GM18907 (cell line): ENCODE data around the gene SLC38A5.
"Not testable (repeated sequence)": the region's sequence is repeated elsewhere in the genome, so short reads cannot be mapped to it uniquely, and the experiment has no call there.

Experiments used
- ATAC-seq: cut with Tn5 transposase; IDR thresholded peaks from one replicate; pipeline ENCODE4 v1.9.1; 2021; ENCODE audit warnings: mild to moderate bottlenecking, moderate library complexity; ENCODE audit not compliant: unreplicated experiment

The SLC38A5 gene

GRCh38 chrX:48470833-48471118 lies 716 bp upstream of the SLC38A5 start:
- ATAC-seq, result no peak

DNA sequence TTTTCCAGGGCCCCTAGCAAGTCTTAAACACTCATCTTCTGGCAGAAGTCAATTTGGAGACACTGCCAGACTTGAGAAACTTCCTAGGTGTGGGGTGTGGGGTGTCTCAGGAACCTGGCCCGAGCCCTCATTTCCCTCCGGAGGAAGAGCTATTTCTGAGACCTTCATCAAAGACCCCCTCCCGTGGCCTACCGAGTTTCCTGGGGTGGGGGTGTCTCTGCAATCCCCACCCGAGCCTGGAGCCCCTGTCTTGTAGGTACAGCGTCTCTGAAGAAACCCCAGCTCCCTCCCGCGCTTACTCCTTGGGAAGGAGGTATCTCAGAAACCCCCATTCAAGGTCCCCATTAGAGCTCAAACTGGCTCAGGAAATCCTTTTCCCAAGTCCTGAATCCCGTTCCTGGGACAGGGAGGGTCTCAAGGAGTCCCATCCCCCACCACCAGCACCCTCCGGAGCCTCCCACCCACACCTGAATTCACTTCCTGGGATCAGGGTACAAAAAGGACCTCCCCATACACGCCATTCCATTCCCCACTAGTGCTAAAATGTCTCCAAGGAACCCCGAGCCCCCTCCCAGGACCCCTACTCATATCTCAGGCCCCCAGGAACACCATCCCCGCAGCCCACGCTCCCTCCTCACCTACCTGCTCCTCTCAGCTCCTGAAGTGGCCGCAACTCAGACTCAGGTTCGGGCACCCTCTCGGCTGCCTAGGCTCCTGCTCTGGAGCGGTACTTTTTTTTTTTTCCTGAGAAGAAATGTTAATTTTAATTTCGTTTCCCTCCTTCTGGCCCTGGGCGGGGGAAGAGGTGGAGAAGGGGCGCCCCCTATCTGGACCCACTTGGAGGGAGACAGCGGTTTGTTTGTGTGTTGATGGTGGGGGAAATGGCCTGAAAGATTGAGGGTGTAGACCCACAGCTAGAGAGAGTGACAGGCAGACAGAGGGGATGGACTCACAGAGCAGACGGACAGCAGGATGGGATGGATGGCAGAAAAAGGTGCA lies 1.1 kb downstream of the SLC38A5 start:
- ATAC-seq, result peak; percentile 41

- no peak for ATAC-seq
Measured at GRCh38 chrX:48468247-48468671, 1.8 kb downstream of the SLC38A5 start.

DNA sequence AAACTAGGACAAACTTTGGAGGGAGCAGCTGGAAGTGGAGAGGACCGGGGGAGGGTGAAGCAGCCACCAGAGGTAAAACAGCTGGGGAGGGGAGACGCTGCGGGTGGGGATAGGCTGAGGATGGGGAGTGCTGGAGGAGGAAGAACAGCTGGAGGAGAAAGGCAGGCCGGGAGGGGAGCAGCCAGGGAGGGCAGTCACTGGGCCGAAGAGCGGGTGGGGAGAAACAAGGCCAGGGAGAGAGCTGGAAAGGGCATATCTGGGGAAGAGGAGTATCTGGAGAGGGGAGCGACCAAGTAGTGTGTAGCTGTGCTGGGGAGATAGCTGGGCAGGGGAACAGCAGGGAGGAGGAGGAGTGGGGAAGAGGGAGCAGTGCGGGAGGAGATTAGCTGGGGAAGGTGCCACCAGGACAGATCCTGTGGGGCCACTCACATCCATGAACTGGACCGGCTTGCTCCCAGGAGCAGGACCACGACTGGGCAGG lies 2.7 kb downstream of the SLC38A5 start:
- no peak for ATAC-seq

- ATAC-seq, result no peak
Measured at GRCh38 chrX:48466696-48467095, 3.4 kb downstream of the SLC38A5 start.

DNA sequence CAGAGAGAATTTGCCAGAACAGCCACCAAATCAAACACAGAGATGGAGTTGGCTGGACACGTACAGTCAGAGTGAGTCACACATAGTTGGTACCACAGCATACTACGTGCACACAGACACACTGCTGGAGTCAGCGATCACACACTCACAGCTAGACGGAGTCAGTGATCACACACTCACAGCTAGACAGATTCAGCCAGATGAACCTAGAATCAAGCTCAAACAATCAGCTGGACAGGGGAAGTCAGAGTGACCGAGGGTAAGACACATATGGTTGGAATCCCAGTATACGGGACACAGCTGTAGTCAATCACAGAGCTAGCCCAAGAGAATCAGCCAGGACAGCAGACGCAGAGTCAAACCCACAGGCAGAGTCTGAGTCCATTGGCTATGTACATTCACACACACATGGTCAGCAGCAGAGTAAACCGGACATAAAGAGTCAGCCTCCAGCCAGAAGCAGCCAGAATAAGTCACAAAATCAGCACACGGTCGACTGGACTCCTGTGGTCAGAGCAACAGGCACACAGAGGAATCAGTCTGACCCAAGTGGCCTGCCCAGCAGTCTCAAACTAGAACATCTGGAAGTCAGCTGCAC lies 4.6 kb downstream of the SLC38A5 start:
- ATAC-seq, result no peak

DNA sequence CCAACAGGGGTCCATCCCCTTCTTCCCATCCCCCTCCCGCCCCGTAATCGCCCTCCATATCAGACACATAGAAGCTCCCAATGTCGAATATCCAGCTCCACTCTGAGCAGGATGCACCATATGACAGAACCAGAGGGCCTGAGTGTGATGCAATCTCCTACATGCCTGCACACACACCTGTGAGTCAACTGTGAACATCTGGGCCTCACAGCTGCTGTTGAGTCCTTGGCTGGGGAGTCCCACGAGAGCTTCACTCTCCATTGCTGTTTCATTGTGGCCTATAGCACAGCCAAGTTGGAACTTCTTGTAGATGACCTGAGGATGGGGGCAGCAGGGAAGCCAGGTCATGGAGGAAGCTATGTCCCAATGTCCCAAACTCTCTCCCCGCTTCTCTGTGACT lies 8.2 kb downstream of the SLC38A5 start:
- no peak for ATAC-seq

GRCh38 chrX:48460606-48461005 lies 9.5 kb downstream of the SLC38A5 start:
- no peak for ATAC-seq

GRCh38 chrX:48460031-48460430 lies 10.0 kb downstream of the SLC38A5 start:
- no peak for ATAC-seq

GRCh38 chrX:48459483-48459882 lies 10.6 kb downstream of the SLC38A5 start:
- ATAC-seq, result no peak

GRCh38 chrX:48458711-48459110 lies 11.3 kb downstream of the SLC38A5 start:
- ATAC-seq, result no peak

GRCh38 chrX:48456628-48457331 lies 13.3 kb downstream of the SLC38A5 start:
- ATAC-seq, result no peak

DNA sequence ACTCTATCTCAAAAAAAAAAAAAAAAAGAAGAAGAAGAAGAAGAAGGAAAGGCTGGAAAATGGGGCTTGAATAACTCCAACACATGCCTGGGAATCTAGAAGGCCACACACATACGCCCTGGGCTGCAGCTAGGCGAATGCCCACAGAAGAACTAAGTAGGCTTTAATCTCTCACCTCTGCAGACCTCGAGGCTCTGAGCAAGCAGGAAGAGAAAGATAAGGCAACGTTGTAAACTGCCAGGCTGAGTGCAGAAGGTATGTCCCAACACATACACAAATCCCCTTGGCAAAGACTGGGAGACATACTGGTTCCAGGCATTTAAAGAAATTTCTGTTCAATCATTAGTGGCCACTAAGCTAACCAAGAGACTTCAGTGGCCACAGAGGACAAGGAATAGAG lies 18.4 kb downstream of the SLC38A5 start:
- no peak for ATAC-seq

GRCh38 chrX:48450076-48450475 lies 20.0 kb downstream of the SLC38A5 start:
- no peak for ATAC-seq

GRCh38 chrX:48447201-48447600 lies 22.9 kb downstream of the SLC38A5 start:
- not testable (repeated sequence) for ATAC-seq

GRCh38 chrX:48433713-48434112 lies 36.3 kb downstream of the SLC38A5 start:
- not testable (repeated sequence) for ATAC-seq

GRCh38 chrX:48430166-48430565 lies 39.9 kb downstream of the SLC38A5 start:
- ATAC-seq, result not testable (repeated sequence)

DNA sequence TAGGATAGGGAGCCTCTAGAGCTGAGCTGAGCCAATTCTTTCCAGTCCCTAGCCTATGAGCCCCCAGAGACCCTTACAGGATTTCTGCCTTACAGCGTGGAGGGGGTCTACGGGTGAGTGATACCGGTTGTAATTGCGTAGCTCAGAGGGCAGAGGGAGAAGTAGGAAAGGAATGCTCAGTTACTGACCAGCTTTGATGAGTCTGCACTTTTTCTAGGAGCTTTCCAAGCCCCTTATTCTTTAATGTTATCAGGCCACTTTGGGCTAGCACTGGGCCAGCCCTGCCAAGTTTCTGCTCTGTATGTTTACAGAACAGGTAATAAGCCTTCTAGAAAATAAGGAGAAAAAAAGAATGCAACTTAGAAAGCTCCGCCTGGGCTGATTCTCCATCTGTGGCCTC lies 40.5 kb downstream of the SLC38A5 start:
- ATAC-seq, result not testable (repeated sequence)

DNA sequence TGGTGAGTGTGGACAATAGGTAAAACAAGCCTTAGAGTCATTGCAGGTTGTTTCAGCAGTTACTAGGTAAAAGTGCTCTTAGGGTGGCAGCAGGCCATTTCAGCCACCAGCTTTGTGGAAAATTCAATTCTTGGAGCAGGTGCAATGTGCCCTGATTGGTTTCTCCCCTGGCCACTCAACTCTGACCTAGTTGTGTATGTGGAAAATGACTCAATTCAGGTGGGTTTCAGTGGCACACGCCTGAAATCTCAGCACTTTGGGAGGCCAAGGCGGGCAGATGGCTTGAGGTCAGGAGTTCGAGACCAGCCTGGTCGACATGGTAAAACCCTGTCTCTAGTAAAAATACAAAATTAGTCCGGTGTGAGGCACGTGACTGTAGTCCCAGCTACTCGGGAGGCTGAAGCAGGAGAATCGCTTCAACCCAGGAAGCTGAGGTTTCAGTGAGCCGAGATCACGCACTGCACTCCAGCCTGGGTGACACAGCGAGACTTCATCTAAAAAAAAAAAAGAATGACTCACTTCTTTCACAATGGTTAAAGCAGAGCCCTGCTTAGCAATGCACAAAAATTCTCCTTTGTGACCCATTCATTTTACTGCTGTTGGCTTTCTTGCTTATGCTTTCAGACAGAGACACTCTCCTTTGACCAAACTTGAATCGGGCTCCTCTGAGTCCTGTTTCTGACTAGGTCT lies 42.9 kb downstream of the SLC38A5 start:
- not testable (repeated sequence) for ATAC-seq

GRCh38 chrX:48411860-48412259 lies 58.2 kb downstream of the SLC38A5 start, which contains the start of gene SSX4B:
Gene SSX4B (minus strand): TSS chrX:48411960. CDS start chrX:48411372, 588 bp downstream.
- ATAC-seq, result not testable (repeated sequence)
